ENCODE data around the gene PLEKHN1.
"Not testable (repeated sequence)": the region's sequence is repeated elsewhere in the genome, so short reads cannot be mapped to it uniquely, and the experiment has no call there.

The PLEKHN1 gene

DNA sequence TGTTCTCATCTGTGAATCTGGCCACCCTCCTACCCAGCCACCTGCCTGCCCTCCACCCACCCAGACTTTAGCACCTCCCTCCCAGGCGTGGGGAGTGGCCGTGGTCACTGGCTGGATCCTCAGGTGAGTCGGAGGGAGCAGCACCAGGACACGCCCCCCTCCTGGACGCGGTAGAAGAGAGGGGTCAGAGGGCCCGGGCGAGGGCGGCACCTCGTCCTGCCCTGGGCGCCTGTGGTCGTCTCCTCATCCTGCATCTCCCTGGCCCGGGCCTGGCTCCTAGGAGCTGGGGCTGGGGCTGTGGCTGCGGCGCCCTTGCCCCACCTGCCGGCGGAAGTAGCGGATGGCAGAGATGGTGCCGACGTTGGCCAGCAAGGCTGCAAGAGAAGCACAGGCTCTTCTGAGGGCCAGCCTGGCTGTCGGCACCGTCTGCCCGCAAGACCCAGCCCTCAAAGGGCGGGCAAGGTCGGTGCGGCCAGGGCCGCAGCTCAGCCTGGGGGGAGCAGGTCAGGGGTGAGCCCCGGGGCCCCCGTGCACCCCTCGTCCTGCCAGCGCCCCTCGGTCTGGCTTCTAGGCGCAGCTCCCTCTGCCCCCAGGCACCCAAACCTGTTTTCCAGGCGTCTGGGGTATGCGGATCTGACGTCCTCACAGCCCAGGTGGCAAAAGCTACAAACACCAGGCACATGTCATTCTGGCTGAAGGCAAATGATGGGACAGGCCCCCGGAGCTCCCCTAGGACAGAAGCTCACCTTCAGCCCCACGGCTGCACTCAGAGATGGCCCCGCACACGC is 9.8 kb downstream of the PLEKHN1 start:
- DNase-seq (ENCODE audit: low read depth, low spot score), result no peak

DNA sequence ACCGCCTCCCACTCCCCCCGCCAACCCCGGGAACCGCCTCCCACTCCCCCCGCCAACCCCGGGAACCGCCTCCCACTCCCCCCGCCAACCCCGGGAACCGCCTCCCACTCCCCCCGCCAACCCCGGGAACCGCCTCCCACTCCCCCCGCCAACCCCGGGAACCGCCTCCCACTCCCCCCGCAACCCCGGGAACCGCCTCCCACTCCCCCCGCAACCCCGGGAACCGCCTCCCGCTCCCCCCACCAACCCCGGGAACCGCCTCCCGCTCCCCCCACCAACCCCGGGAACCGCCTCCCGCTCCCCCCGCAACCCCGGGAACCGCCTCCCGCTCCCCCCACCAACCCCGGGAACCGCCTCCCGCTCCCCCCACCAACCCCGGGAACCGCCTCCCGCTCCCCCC is 10.5 kb downstream of the PLEKHN1 start:
- not testable (repeated sequence) for DNase-seq (ENCODE audit: low read depth, low spot score)

DNA sequence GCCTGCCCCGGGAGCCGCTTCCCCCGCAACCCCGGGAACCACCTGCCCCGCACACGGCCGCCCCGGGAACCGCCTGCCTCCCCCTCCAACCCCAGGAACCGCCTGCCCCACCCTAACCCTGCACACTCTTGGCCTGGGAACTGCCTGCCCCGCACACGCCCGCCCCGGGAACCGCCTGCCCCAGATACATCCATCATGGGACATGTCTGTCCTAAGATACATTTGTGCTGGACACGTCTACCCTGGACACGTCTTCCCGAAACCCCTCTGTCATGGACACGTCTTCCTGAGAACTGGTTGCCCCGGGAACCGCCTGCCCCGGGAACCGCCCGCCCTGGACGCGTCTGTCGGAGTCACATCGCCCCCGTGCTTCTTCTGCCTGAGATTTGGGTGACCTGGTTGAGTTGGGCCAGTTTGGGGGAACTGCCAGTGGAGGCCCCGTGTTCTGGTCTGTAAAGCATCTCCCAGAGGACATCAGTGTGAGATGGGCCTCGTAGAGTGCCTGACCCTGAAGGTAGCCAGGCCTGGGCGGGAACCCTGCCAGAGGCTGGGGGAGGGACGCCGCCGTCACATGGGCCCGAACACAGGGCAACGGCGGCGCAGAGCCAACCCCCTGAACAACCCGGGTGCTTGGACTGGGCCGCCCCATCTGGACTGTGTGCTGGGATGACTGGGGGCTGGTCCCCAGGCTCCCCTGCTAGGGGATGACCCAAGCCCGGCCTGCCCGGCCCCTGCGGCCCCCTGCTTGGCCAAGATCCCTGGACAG is 12.0 kb downstream of the PLEKHN1 start:
- DNase-seq (ENCODE audit: low read depth, low spot score), result no peak

DNA sequence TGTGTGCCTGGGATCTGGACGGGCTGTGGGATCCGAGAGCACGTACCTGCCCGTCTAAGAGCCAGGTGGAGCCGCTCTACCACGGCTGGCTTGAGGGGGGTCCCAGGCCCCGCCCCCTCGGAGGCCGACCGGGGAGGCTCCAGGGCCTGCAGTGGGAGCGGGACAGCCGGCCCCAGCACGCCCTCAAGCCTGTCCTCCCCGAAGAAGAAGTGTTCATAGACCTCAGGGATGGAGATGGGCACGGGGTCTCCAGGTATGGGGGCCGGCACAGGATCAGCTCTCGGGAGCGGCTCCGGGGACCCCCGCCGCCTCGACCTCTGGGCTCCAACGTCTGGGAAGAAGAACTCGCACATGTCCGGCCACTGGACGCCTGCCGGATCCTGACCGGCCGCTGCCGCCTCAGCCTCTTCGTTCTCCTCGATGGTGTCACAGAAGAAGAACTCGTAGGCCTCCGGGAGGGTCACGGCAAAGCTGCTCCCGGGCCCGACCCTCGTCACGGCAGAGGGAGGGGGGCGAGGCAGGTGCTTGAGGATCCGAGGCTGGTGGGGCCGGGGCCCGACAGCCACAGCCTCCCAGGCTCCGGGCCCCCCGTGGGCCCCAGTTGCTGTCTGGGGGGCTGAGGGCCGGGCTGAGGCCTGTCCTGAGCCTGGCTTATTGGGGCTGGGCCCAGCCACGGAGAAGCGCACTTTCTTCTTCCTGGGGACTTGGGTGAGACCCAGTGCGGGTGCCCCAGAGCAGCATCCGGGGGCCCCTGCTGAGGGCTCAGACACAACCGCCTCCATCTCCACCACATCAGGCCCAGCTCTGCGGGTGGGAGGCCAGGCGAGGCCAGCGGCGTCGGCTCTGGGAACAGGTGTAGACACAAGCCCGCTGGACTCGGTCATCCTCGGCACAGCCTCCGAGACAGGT is 12.8 kb downstream of the PLEKHN1 start:
- no peak for DNase-seq (ENCODE audit: low read depth, low spot score)

DNA sequence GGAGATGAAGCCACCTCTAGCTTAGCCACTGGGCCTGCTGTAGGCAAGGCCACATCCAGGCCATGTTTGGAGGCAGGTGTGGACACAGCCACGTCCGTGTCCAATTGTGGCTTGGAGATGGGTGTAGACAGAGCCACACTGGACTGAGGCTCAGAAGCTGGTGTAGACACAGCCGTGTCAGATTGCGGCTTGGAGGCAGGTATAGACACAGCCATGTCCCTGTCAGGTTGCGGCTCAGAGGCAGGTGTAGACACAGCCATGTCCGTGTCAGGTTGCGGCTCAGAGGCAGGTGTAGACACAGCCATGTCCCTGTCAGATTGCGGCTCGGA is 13.4 kb downstream of the PLEKHN1 start:
- no peak for DNase-seq (ENCODE audit: low read depth, low spot score)

DNA sequence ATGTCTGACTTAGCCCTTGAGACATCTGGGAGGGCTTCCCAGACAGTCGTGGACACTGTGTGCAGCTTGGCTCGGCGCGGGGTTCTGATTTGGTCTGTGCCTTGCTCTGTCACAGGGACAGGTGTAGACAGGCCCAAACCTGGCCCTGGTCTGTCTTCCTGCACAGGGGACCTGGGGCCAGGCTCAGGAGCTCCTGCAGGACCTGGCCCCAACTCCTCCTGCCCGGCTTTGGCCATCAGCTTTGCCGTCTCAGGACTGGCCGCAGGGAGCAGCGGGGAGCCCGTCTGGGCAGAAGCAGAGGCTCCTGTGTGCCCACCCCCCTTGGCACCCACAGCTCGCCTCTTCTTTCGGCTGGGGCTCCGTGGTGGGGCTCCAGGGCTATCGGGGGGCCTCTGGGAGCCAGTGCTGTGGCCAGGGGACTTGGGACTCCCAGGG is 13.9 kb downstream of the PLEKHN1 start:
- no peak for DNase-seq (ENCODE audit: low read depth, low spot score)

DNA sequence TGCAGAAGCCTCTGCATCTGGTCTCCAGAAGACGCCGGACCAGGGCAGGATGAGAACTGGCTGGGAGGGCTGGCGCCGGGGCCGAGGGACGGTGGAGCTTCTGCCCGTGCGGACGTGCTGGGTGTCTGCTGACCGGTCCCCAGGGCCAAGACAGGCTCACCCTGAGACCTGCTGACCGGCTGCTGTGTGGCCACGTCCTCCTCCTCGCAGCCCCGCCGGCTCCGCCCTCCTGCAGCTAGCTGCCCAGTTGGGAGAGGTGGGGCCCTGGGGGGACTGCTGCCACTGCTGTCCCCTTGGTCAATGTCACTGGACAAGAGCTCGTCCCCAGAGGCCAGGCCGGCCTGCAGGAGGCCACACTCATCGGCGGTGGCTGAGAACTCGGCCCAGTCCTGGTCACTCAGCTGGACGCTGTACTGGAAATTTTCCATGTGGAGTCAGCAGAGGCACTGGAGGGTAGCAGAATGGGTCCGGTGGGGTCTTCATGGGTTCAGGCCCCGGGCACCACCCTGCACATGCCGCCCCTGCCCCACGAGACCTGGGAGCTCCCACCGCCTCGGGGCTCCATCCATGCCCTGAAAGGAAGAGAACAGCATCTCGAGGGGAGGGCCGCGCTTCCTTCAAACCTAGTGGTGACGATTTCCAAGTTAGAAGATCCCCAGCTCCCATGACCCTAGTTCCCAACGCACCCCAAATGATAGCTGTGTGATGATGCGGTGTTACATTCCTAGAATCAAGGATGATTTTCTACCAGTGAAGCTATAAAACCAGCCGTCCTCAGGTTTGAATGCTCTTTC is 14.5 kb downstream of the PLEKHN1 start:
- DNase-seq (ENCODE audit: low read depth, low spot score), result no peak

DNA sequence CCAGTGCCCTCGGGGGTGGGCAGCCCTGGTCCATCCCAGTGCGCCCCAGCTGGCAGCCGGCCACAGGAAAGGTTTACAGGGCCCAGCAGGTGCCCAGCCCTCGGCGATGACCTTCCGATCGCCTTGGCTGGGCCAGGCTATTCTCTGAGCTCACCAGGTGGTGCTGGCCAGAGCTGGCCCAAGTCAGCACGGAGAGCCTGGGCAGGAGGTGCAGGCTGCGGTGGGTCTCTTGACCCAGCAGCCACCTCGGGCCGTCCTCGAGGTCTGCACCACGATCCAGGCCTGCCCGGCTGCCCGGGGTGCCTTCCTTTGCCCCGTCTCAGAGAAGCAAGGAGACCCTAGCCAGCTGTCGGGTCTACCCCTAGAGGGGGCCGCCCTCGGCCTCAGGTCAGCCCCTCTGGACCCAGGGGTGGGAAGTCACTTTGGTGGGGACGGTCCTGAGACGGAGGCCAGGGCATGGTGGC is 15.2 kb downstream of the PLEKHN1 start:
- no peak for DNase-seq (ENCODE audit: low read depth, low spot score)

DNA sequence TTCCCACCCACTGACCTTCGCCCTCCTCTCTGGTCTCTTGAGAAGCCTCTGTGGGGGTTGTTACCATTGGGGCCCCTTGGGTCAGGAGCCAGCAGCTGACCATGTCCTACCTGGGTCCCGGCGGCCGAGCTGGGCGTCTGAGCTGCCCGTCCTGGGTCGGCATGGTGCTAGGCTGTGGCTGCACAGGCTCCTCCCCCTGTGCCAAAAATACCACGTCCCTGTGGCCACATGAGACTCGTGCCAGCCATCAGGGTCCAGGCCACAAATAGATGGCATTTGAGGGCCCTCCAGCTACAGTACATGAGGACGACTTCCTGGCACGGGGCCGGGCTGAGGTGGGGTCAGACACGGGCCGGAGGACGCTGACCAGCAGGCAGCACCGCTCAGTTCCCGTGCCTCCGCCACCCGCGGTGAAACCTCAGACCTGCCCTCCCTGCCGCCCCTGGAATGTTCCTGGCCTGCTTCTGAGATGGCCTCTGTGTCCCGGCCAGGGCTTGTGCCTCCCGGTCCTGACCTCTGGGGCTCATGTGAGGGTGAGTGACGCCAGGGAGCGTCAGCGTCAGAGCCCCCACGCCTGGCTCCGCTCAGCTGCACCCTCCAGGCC is 15.8 kb downstream of the PLEKHN1 start, which contains the start of gene PERM1:
PERM1 (minus strand) TSS at position 139 of the 604 bp plus-strand sequence. CDS start 1,064 bp downstream, outside the sequence.
- no peak for DNase-seq (ENCODE audit: low read depth, low spot score)

DNA sequence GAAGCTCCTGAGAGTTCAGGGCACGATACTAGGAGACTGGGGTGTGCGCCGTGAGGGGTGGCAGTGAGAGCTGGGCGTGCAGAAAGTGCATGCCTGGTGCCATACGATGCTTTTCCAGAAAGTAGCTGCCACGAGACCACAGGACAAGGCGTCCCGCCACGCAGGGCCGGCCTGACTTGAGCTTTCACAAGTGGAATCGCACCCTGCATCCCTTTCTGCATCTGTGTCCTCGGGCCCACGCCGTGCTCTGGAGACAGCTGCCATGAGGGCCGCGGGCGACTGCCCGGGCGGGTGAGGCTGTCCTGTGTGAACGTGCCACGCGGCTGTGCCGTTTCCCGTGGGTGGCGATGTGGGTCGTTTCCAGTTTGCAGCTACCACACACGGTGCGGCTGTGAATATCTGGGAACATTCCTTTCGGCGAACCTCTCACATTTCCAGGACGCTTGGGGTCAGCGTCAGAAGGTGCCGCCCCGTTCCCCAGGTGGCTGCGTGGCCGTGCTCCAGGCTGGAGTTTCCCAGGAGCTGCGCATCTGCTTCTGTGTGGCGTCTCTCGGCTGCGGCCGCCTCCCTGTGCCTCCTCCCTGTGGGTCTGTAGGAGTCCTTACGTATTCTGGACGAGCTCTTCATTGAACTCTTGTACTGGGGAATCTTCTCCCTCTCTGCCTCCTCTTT is 16.6 kb downstream of the PLEKHN1 start:
- no peak for DNase-seq (ENCODE audit: low read depth, low spot score)

DNA sequence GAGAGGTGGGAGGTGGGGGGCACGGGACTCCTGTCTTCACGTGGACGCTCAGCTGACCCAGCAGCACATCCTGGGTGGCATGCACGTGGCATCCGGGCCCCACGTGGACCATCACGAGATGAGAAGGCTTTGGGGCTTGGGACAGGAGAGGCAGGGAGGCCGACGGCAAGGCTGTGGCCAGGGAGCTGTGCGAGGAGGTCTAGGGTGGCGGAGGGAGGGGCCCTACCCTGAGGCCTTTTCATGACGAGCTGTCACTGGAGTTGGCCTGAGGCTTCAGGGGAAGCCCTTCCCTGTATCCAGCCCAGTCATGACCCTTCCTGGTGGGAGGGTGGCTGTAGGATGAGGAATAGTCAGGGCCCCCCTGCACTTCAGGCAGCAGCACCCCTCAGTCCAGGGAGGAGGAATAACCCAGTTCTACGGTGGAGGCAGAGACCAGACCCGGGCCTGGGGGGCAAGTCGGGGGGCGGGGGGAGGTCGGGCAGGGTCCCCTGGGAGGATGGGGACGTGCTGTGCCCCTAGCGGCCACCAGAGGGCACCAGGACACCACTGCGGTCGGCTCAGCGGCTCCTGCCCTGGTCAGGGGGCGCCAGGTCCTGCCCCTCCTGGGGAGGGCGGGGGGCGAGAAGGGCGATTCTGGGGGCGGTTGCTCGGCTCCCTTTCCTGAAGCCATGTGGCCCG is 17.7 kb downstream of the PLEKHN1 start:
- DNase-seq (ENCODE audit: low read depth, low spot score), result no peak

DNA sequence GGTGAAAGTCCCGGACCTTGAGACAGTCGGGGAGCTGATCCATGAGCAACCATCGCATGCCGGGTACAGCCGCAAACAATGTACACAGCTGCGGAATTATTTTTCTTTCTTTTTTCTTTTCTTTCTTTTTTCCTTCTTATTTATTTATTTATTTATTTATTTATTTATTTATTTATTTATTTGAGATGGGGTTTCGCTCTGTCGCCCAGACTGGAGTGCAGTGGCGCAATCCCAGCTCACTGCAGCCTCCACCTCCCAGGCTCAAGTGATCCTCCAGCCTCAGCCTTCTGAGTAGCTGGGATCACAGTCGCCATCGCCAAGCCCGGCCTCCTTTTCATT is 18.2 kb downstream of the PLEKHN1 start:
- no peak for DNase-seq (ENCODE audit: low read depth, low spot score)

DNA sequence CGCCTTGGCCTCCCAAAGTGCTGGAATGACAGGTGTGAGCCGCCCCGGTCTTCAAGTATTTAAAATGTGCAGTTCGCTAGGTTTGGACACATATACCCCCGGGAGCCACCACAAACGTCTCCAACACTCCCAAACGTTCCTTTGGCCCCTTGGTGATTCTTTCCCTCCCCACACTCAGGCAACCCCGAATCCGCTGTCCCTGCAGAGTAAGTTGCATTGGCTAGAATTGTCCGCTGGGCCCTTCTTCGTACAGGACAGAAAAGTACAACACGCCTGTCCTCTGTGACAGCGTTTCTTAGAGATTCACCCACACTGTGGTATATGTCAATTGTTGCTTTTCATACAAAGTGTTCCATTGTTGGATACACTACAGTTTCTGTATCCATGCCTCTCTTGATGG is 18.8 kb downstream of the PLEKHN1 start:
- DNase-seq (ENCODE audit: low read depth, low spot score), result no peak

DNA sequence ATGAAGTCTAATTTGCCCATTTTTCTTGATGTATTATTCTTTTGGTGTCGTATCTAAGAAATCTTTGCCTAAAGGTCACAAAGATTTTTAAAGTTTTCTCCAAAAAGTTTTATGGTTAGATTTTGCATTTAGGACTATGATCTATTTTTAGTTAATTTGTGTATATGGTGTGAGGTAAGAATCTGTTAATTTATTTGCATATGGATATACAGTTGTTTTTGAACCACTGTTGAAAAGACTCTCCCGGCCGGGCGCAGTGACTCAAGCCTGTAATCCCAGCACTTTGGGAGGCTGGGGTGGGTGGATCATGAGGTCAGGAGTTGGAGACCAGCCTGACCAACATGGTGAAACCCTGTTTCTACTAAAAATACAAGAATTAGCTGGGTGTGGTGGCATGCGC is 21.8 kb downstream of the PLEKHN1 start:
- not testable (repeated sequence) for DNase-seq (ENCODE audit: low read depth, low spot score)

DNA sequence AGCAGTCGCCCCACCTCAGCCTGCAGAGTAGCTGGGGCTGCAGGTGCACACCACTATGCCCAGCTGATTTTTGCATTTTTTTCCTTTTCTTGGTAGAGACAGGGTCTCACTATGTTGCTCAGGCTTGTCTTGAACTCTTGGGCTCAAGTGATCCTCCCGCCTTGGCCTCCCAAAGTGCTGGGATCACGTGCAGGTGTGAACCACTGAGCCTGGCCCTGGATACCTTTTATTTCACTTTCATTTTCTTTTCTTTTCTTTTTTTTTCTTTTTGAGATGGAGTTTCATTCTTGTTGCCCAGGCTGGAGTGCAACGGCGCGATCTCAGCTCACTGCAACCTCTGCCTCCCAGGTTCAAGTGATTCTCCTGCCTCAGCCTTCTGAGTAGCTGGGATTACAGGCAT is 25.0 kb downstream of the PLEKHN1 start:
- DNase-seq (ENCODE audit: low read depth, low spot score), result not testable (repeated sequence)

DNA sequence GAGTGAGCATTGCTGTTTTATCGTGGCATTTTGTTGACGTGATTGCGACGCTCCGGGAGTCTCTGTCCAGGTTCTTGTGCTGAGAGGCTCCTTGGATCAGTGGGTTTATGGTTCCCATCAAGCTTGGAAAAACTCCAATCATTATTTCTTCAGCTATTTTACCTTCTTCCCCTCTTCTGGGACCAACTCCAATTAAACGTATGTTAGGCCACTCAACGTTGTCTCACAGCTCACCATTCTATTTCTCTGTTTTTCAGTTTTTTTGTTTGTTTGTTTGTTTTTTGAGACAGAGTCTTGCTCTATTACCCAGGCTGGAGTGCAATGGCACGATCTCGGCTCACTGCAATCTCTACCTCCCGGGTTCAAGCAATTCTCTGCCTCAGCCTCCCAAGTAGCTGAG is 25.6 kb downstream of the PLEKHN1 start:
- no peak for DNase-seq (ENCODE audit: low read depth, low spot score)

DNA sequence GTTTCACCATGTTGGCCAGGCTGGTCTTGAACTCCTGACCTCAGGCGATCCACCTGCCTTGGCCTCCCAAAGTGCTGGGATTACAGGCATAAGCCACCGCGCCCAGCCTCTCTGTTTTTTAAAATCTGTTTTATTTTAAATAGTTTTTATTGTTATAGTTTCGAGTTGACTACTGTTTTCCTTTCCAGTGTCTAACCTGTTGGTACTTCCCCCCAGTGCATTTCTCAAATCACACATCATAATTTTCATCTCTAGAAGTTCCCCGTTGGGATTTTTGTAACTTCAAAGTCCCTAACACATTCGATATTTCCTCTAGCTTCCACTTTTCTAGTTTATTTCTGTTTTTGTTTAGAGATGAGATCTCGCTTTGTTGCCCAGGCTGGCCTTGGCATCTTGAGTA is 26.1 kb downstream of the PLEKHN1 start:
- no peak for DNase-seq (ENCODE audit: low read depth, low spot score)

DNA sequence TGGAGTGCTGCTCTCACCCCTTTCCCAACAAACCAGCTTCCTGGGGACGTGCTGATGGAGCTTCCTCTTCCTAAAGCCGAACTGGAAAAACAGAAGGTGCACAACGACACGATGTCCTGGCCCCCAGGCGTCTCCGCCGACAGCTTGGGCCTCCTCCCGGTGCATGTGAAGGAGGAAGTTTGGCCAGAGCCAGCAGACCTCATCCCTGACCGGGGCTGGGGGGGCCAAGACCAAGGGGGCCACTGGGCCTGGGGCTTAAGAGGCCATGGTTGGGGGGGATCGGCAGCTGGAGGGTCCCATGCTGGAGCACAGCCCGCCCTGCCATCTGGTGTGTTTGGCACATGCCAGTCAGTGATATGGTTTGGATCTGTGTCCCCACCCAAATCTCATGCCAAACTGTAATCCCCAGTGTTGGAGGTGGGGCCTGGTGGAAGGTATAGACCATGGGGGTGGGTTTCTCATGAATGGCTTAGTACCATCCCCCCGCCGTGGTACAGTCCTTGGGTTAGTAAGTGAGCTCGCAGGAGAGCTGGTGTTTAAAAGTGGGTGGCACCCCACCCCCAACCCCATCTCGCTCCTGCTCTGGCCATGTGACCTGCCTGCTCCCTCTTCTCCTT is 27.2 kb downstream of the PLEKHN1 start:
- no peak for DNase-seq (ENCODE audit: low read depth, low spot score)

DNA sequence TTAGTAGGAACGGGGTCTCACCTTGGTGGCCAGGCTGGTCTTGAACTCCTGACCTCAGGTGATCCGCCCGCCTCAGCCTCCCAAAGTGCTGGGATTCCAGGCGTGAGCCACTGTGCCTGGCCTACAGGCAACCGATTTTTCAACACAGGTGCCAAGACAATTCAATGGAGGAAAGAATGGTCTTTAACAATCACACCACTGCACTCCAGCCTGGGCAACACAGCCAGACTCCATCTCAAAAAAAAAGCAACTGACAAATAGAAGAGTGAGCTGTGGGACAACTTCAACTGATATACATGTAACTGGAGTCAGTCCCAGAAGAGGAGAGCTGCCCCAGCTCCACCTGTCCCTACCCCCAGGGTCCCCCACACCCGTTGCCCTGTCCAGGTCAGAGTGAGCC is 28.3 kb downstream of the PLEKHN1 start:
- not testable (repeated sequence) for DNase-seq (ENCODE audit: low read depth, low spot score)

Data from iPS DF 19.7 (cell line).